ENCODE measurements around the gene DNAJB8. TPM values are rescaled to one million over a fixed set of nuclear protein-coding genes. Genes with fewer than 3 reads are reported as not detected.

DNAJB8 gene
- total RNA-seq, 1 donor = under 0.01 TPM

GRCh38 chr3:128415773-128416577 is 50.7 kb downstream of the DNAJB8 start:
- DNase-seq (ENCODE audit: low read depth in 2 of 3, low spot score in 2 of 3) = no peak

GRCh38 chr3:128415200-128415772 is 51.4 kb downstream of the DNAJB8 start:
- no peak for DNase-seq (ENCODE audit: low read depth in 2 of 3, low spot score in 2 of 3)

GRCh38 chr3:128413413-128414205 is 53.1 kb downstream of the DNAJB8 start:
- DNase-seq (ENCODE audit: low read depth in 2 of 3, low spot score in 2 of 3) = no peak

GRCh38 chr3:128413003-128413370 is 53.7 kb downstream of the DNAJB8 start:
- DNase-seq (ENCODE audit: low read depth in 2 of 3, low spot score in 2 of 3) = no peak

Other genes starting within 250 kb of the DNAJB8 start
- 211 TPM for gene GATA2, start 26.3 kb upstream of the DNAJB8 start, total RNA-seq
- gene RPN1, start 183.9 kb upstream of the DNAJB8 start, total RNA-seq = 257 TPM